ENCODE data around the gene HSBP1. TPM values are rescaled to one million over a fixed set of nuclear protein-coding genes. Genes with fewer than 3 reads are reported as not detected.
A peak's percentile ranks its signal among the peaks of the same experiment; 100 is the strongest.

Gene HSBP1
- total RNA-seq, 1 experiment from 2014 or later: 167 TPM

DNA sequence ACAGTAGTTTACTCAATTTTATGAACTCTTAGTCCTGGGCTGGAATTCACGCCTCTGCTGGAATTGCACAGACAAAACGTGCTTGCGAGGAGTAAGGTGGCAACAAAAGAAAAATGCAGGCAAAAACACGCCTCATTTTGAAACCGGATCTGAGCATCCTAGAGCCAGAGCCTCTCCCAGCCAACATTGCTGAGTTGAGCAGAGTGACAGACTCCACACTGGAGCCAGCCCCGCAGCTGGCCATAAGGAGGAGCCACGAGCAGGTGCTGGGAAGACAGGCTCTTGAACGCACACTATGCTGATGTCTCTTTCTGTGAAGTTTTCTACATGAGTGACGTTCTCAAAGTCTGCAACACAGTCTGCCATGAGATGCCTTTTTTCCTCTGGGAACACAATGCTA, 14.6 kb upstream of the HSBP1 start:
- TF ChIP-seq, protein P1, sequence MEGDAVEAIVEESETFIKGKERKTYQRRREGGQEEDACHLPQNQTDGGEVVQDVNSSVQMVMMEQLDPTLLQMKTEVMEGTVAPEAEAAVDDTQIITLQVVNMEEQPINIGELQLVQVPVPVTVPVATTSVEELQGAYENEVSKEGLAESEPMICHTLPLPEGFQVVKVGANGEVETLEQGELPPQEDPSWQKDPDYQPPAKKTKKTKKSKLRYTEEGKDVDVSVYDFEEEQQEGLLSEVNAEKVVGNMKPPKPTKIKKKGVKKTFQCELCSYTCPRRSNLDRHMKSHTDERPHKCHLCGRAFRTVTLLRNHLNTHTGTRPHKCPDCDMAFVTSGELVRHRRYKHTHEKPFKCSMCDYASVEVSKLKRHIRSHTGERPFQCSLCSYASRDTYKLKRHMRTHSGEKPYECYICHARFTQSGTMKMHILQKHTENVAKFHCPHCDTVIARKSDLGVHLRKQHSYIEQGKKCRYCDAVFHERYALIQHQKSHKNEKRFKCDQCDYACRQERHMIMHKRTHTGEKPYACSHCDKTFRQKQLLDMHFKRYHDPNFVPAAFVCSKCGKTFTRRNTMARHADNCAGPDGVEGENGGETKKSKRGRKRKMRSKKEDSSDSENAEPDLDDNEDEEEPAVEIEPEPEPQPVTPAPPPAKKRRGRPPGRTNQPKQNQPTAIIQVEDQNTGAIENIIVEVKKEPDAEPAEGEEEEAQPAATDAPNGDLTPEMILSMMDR (conservative IDR thresholded peaks at IDR 0.05; ENCODE audit: low read depth, low read length): peak; percentile 29
- no peak for TF ChIP-seq EZH2 (IDR thresholded peaks at IDR 0.05; ENCODE audit: low read length, unreplicated experiment)
- Histone ChIP-seq H3K9me2 (replicated peaks; ENCODE audit: low read length) (no peaks in the 10 kb centered on the region), H3F3A (ENCODE audit: low read length, unreplicated experiment) (no peaks in the 10 kb centered on the region), H3K36me3 (ENCODE audit: low read depth, low read length) (no peaks in the 10 kb centered on the region), H3K79me2 (ENCODE audit: low read length) (no peaks in the 10 kb centered on the region), H3K4me3 (ENCODE audit: low read length) (no peak overlapping the region), H3K9ac (ENCODE audit: low read length) (no peak overlapping the region), H4K20me1 (ENCODE audit: low read length) (no peaks in the 10 kb centered on the region), H2AFZ (ENCODE audit: low read length) (no peak overlapping the region), H3K27ac (ENCODE audit: low read length) (no peak overlapping the region), H3K4me2 (ENCODE audit: low read length) (no peak overlapping the region), H3K4me1 (ENCODE audit: insufficient read depth, low read length) (peaks cover 9% of the 10 kb centered on the region), H3K9me3 (ENCODE audit: low read length) (no peaks in the 10 kb centered on the region), H3K27me3 (ENCODE audit: low read length) (no peaks in the 10 kb centered on the region)
- ChIA-PET CTCF (no interaction called here), POLR2A (ENCODE audit: unreplicated experiment) (no interaction called here)
- ATAC-seq: peak; percentile 74
- peak; percentile 20 for DNase-seq
- intact Hi-C loops (cut with micrococcal nuclease): no loop called here
- no TSS peak for BruUV-seq (replicated peaks)

DNA sequence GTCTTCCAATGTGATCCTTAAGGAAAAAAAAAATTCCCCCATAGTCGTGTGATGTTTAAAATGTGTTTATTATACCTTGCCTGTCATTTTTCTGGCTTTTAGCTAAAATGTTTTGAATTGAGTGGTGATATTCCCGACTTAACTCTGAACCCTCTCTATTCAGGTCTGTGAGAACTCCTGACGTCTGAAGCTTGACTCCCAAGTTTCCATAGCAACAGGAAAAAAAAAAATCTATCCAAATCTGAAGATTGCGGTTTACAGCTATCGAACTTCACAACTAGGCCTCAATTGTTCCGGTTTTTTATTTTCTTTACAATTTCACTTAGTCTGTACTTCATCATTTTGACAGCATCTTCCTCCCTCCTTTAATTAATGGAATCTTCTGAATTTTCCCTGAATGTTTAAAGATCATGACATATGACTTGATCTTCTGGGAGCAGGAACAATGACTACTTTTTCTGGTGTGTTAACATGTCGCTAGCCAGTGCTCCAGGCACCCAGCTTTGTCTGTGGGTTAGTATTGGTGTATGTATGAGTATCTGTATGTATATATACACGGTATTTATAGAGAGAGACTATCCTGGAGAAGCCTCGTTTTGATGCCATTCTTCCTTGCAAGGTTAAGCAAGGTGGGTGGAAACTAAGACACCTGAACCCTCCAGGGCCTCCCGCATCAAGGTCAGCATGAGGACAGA, 12.8 kb upstream of the HSBP1 start:
- Histone ChIP-seq H3K4me3 (ENCODE audit: low read length) (no peak overlapping the region), H3K79me2 (ENCODE audit: low read length) (no peaks in the 10 kb centered on the region), H3F3A (ENCODE audit: low read length, unreplicated experiment) (no peaks in the 10 kb centered on the region), H3K9me2 (replicated peaks; ENCODE audit: low read length) (no peaks in the 10 kb centered on the region), H3K4me1 (ENCODE audit: insufficient read depth, low read length) (peaks cover 16% of the 10 kb centered on the region), H3K27ac (ENCODE audit: low read length) (no peak overlapping the region), H4K20me1 (ENCODE audit: low read length) (no peaks in the 10 kb centered on the region), H3K36me3 (ENCODE audit: low read depth, low read length) (no peaks in the 10 kb centered on the region), H2AFZ (ENCODE audit: low read length) (no peak overlapping the region), H3K9me3 (ENCODE audit: low read length) (no peaks in the 10 kb centered on the region), H3K4me2 (ENCODE audit: low read length) (no peak overlapping the region), H3K9ac (ENCODE audit: low read length) (no peak overlapping the region), H3K27me3 (ENCODE audit: low read length) (no peaks in the 10 kb centered on the region)
- no peak for DNase-seq
- no peak for ATAC-seq
- ChIA-PET CTCF (interaction anchor here (0.6 kb wide), 1 partner anchor 87 kb away, joined by 4 read pairs; no protein-coding TSS in a partner anchor), POLR2A (ENCODE audit: unreplicated experiment) (no interaction called here)
- TF ChIP-seq EZH2 (IDR thresholded peaks at IDR 0.05; ENCODE audit: low read length, unreplicated experiment) (no peak), EZH2phosphoT487 (IDR thresholded peaks at IDR 0.05; ENCODE audit: borderline replicate concordance, low read length) (no peak)
- TF ChIP-seq, protein P1 (conservative IDR thresholded peaks at IDR 0.05; ENCODE audit: low read depth, low read length): no peak
- intact Hi-C loops (cut with micrococcal nuclease): no loop called here
- BruUV-seq (replicated peaks): no TSS peak

- Histone ChIP-seq H3F3A (ENCODE audit: low read length, unreplicated experiment) (no peaks in the 10 kb centered on the region), H4K20me1 (ENCODE audit: low read length) (no peaks in the 10 kb centered on the region), H2AFZ (ENCODE audit: low read length) (no peak overlapping the region), H3K4me2 (ENCODE audit: low read length) (no peak overlapping the region), H3K4me3 (ENCODE audit: low read length) (no peak overlapping the region), H3K9ac (ENCODE audit: low read length) (no peak overlapping the region), H3K27ac (ENCODE audit: low read length) (no peak overlapping the region), H3K36me3 (ENCODE audit: low read depth, low read length) (no peaks in the 10 kb centered on the region), H3K79me2 (ENCODE audit: low read length) (no peaks in the 10 kb centered on the region), H3K9me2 (replicated peaks; ENCODE audit: low read length) (no peaks in the 10 kb centered on the region), H3K4me1 (ENCODE audit: insufficient read depth, low read length) (peaks cover 29% of the 10 kb centered on the region), H3K27me3 (ENCODE audit: low read length) (no peaks in the 10 kb centered on the region), H3K9me3 (ENCODE audit: low read length) (no peaks in the 10 kb centered on the region)
- intact Hi-C loops (cut with micrococcal nuclease): no loop called here
- ChIA-PET CTCF (no interaction called here), POLR2A (ENCODE audit: unreplicated experiment) (no interaction called here)
- no TSS peak for BruUV-seq (replicated peaks)
- TF ChIP-seq, protein P1 (conservative IDR thresholded peaks at IDR 0.05; ENCODE audit: low read depth, low read length): no peak
- TF ChIP-seq EZH2 (IDR thresholded peaks at IDR 0.05; ENCODE audit: low read length, unreplicated experiment) (no peak), EZH2phosphoT487 (IDR thresholded peaks at IDR 0.05; ENCODE audit: borderline replicate concordance, low read length) (no peak)
- no peak for DNase-seq
- ATAC-seq: no peak
Measured at GRCh38 chr16:83797013-83797412, 10.8 kb upstream of the HSBP1 start.

All from PC-3 (cell line).